Hepatocyte (in vitro differentiated cells): ENCODE measurements around the gene DPP9. TPM values are rescaled to one million over a fixed set of nuclear protein-coding genes. Genes with fewer than 3 reads are reported as not detected.

Experiments
- DNase-seq: peaks from one replicate; pipeline ENCODE4 v3.0.0-alpha.2; 2016; ENCODE audit warnings: low spot score
- H2AFZ ChIP-seq: fragments of 200-600 bp; sonication (generic); 2 replicates; pipeline ENCODE4 v1.6.0; 2016; ENCODE audit warnings: antibody characterized with exemption, mild to moderate bottlenecking
- H3K27ac ChIP-seq: fragments of 200-600 bp; sonication (generic); 2 replicates; pipeline ENCODE4 v1.5.1; 2016; ENCODE audit warnings: mild to moderate bottlenecking
- H3K27me3 ChIP-seq: fragments of 200-600 bp; sonication (generic); 2 replicates; pipeline ENCODE4 v1.6.1; 2016
- H3K36me3 ChIP-seq: fragments of 200-600 bp; sonication (generic); replicated peaks from 2 replicates; pipeline ENCODE4 v1.5.1; 2016; ENCODE audit warnings: low read depth; ENCODE audit not compliant: insufficient read depth
- H3K4me1 ChIP-seq: fragments of 200-600 bp; sonication (generic); 2 replicates; pipeline ENCODE4 v1.5.1; 2016; ENCODE audit warnings: mild to moderate bottlenecking, moderate library complexity; ENCODE audit not compliant: insufficient read depth
- H3K4me2 ChIP-seq: fragments of 200-600 bp; sonication (generic); 2 replicates; pipeline ENCODE4 v1.6.0; 2016
- H3K4me3 ChIP-seq: fragments of 200-600 bp; sonication (generic); 2 replicates; pipeline ENCODE4 v1.5.1; 2016; ENCODE audit warnings: mild to moderate bottlenecking
- H3K79me2 ChIP-seq: fragments of 200-600 bp; sonication (generic); 2 replicates; pipeline ENCODE4 v1.6.0; 2017; ENCODE audit warnings: mild to moderate bottlenecking
- H3K9me2 ChIP-seq: fragments of 200-600 bp; sonication (generic); replicated peaks from 2 replicates; pipeline ENCODE4 v1.6.0; 2017; ENCODE audit warnings: mild to moderate bottlenecking; ENCODE audit not compliant: insufficient read depth
- H3K9me3 ChIP-seq: fragments of 200-600 bp; sonication (generic); 2 replicates; pipeline ENCODE4 v1.5.1; 2016; ENCODE audit warnings: low read depth, mild to moderate bottlenecking
- H4K20me1 ChIP-seq: fragments of 200-600 bp; sonication (generic); 2 replicates; pipeline ENCODE4 v1.6.0; 2016; ENCODE audit warnings: mild to moderate bottlenecking; ENCODE audit not compliant: insufficient read depth, poor library complexity, severe bottlenecking
- EZH2 ChIP-seq: fragments of 200-600 bp; sonication (generic); IDR thresholded peaks from 2 replicates; pipeline ENCODE4 v1.6.1; 2016; ENCODE audit warnings: antibody characterized with exemption, mild to moderate bottlenecking, borderline replicate concordance
- EZH2phosphoT487 ChIP-seq: fragments of 200-600 bp; sonication (generic); IDR thresholded peaks from one replicate; pipeline ENCODE4 v1.6.1; 2018; ENCODE audit warnings: antibody characterized with exemption, mild to moderate bottlenecking, low read depth, moderate library complexity; ENCODE audit not compliant: unreplicated experiment, severe bottlenecking
- WGBS: methylation state at CpG from one replicate; pipeline ENCODE4 v1.1.6; 2016; ENCODE audit warnings: low lambda C conversion rate; ENCODE audit errors: missing lambda C conversion rate; 5-methylcytosine and 5-hydroxymethylcytosine counted together
- polyA plus RNA-seq: library from polyadenylated mRNA; unstranded; fragments of >200 nt; fragmentation: Nextera tagmentation; extraction: Ambion mirVana; gene quantifications from 2 replicates; pipeline ENCODE4 v1.2.1, GENCODE V29; 2016
- total RNA-seq: library from RNA; depleted of rRNA; stranded (reverse); fragments of >200 nt; gene quantifications from 2 replicates; pipeline ENCODE4 v1.2.3, GENCODE V29; 2014
- TF ChIP-seq, protein P1 (sequence below): fragments of 200-600 bp; sonication (generic); IDR thresholded peaks from 2 replicates; pipeline ENCODE4 v1.5.1; 2016; ENCODE audit warnings: antibody characterized with exemption, mild to moderate bottlenecking; ENCODE audit not compliant: poor library complexity

Gene DPP9
- total and polyA plus RNA-seq, 2 experiments from 2014 or later, result 27.6 to 32.7 TPM

DNA sequence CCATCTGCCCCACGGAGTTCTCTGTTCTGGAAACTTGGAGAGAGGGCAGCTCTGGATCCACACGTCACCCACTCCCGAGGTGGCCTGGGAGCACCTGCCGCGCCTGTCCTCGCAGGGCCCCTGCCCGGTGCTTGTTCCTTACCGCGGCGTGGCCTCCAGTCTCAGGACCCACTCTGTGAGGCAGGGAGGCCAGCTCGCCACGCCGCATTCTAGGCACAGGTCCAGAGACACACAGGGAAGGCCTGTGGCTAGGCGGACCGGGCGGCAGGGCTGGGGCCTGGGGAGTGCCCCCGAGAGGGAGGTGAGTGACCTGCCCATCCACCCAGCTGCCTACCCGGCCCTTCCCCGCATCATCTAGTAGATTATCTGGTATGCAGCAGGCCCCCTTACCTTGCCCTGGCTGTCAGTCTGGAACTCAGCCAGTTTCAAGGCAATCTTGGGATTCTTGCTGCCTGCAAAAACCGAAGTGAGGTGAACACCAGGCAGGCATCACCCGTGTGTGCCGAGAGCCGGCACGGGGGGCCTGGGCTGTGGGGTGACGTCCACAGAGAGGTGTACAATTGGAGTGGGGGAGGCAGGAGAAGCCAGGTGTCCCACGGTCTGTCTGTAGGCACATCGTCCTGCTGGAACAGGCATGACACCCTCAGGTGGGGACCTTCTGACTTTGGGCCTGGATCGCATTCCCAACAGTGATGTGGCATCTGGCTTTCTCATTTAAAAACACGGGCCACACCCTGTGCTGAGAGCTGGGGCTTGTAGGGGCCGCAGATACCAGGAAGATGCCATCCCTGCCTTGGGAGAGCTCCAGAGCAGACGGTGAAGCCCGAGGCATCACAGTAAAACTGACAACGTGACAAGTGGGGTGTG lies 23.6 kb downstream of the DPP9 start:
- TF ChIP-seq, protein P1, sequence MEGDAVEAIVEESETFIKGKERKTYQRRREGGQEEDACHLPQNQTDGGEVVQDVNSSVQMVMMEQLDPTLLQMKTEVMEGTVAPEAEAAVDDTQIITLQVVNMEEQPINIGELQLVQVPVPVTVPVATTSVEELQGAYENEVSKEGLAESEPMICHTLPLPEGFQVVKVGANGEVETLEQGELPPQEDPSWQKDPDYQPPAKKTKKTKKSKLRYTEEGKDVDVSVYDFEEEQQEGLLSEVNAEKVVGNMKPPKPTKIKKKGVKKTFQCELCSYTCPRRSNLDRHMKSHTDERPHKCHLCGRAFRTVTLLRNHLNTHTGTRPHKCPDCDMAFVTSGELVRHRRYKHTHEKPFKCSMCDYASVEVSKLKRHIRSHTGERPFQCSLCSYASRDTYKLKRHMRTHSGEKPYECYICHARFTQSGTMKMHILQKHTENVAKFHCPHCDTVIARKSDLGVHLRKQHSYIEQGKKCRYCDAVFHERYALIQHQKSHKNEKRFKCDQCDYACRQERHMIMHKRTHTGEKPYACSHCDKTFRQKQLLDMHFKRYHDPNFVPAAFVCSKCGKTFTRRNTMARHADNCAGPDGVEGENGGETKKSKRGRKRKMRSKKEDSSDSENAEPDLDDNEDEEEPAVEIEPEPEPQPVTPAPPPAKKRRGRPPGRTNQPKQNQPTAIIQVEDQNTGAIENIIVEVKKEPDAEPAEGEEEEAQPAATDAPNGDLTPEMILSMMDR, result no peak
- TF ChIP-seq EZH2phosphoT487, result no peak
- no peak for TF ChIP-seq EZH2
- 95% methylated on average over 33 of the region's 33 CpGs for WGBS
- Histone ChIP-seq H3K9me3 (no peaks in the 10 kb centered on the region), H3K27ac (no peak overlapping the region), H3K36me3 (no peaks in the 10 kb centered on the region), H3K4me1 (no peaks in the 10 kb centered on the region), H2AFZ (no peak overlapping the region), H3K27me3 (no peaks in the 10 kb centered on the region), H3K4me3 (no peak overlapping the region), H4K20me1 (no peaks in the 10 kb centered on the region), H3K4me2 (no peak overlapping the region), H3K79me2 (no peaks in the 10 kb centered on the region), H3K9me2 (no peaks in the 10 kb centered on the region)
- no peak for DNase-seq

DNA sequence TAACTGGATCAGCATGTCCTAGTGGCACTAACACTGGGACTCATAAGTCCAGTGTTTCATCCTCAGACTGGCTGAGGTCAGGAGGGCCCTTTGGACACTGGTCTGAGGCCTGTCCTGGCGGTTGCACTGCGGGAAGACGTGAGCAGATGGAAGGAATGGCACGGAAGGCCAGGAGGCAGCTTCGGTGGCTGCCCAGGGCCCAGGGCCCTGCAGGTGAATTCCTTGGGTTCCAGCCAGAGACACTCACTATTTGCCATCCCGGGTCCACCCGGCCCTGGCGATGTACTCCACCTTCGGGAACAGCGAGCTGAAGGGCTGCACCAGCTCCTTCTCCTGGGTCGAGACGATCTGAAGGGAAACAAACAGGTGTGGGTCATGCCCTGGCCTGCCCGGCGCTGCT lies 26.3 kb downstream of the DPP9 start:
- Histone ChIP-seq H3K4me1 (no peaks in the 10 kb centered on the region), H3K36me3 (no peaks in the 10 kb centered on the region), H3K4me2 (no peak overlapping the region), H3K9me2 (no peaks in the 10 kb centered on the region), H3K27ac (no peak overlapping the region), H4K20me1 (no peaks in the 10 kb centered on the region), H3K27me3 (no peaks in the 10 kb centered on the region), H2AFZ (no peak overlapping the region), H3K9me3 (no peaks in the 10 kb centered on the region), H3K79me2 (no peaks in the 10 kb centered on the region), H3K4me3 (no peak overlapping the region)
- TF ChIP-seq EZH2phosphoT487 (no peak), EZH2 (no peak)
- TF ChIP-seq, protein P1, result no peak
- WGBS, result 98% methylated on average over 14 of the region's 14 CpGs
- no peak for DNase-seq

DNA sequence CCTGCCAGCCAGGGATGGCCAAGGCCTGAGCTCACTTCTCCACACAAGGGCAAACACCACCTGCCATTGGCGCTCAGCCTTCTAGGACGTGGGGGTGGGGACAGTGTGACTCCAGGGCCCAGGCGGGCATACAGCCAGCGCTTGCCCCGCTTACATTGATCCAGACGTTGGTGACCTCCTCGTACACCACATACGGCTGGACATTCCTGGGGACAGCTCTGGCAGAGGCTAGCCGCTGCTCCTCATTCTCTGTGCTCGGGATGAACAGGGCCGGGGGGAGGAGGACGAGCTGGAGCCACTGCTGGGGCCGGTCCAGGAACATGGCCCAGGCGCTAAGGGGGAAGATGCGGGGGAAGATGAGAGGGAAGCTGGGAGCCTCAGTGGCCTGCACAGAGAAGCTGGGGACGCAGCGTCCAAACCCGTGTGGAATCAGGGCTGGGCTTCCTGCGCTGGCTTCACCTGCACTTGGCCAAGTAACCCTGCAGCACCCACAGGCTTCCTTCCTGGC lies 28.4 kb downstream of the DPP9 start:
- no peaks in the 10 kb centered on the region for H3K9me2 ChIP-seq
- no peak overlapping the region for H3K4me2 ChIP-seq
- no peak for DNase-seq
- no peak overlapping the region for H2AFZ ChIP-seq
- no peak overlapping the region for H3K4me3 ChIP-seq
- H3K79me2 ChIP-seq, result no peaks in the 10 kb centered on the region
- H3K27me3 ChIP-seq, result no peaks in the 10 kb centered on the region
- WGBS, result 97% methylated on average over 16 of the region's 19 CpGs
- H3K9me3 ChIP-seq, result no peaks in the 10 kb centered on the region
- no peak for TF ChIP-seq EZH2phosphoT487
- TF ChIP-seq EZH2, result no peak
- TF ChIP-seq, protein P1, result no peak
- H3K4me1 ChIP-seq, result no peaks in the 10 kb centered on the region
- no peaks in the 10 kb centered on the region for H4K20me1 ChIP-seq
- H3K27ac ChIP-seq, result no peak overlapping the region
- H3K36me3 ChIP-seq, result no peaks in the 10 kb centered on the region
